Measurements from ENCODE around the gene TNPO3.
"Not testable (repeated sequence)": the region's sequence is repeated elsewhere in the genome, so short reads cannot be mapped to it uniquely, and the experiment has no call there.

The TNPO3 gene

GRCh38 chr7:128959296-128959695 lies 95.6 kb downstream of the TNPO3 start:
- no peak for DNase-seq (ENCODE audit: low spot score)

GRCh38 chr7:128955981-128956380 lies 98.9 kb downstream of the TNPO3 start:
- no peak for DNase-seq (ENCODE audit: low spot score)

GRCh38 chr7:128954830-128955802 lies 99.8 kb downstream of the TNPO3 start:
- peak; percentile 77 for DNase-seq (ENCODE audit: low spot score)

- no peak for DNase-seq (ENCODE audit: low spot score)
Measured at GRCh38 chr7:128954150-128954549, 100.8 kb downstream of the TNPO3 start.

- no peak for DNase-seq (ENCODE audit: low spot score)
Measured at GRCh38 chr7:128951296-128951695, 103.6 kb downstream of the TNPO3 start.

- DNase-seq (ENCODE audit: low spot score): no peak
Measured at GRCh38 chr7:128948976-128949760, 105.7 kb downstream of the TNPO3 start.

- DNase-seq (ENCODE audit: low spot score): no peak
Measured at GRCh38 chr7:128948312-128948973, 106.5 kb downstream of the TNPO3 start.

GRCh38 chr7:128947854-128948253 lies 107.1 kb downstream of the TNPO3 start:
- DNase-seq (ENCODE audit: low spot score): no peak

- DNase-seq (ENCODE audit: low spot score): no peak
Measured at GRCh38 chr7:128946936-128947830, 107.7 kb downstream of the TNPO3 start.

GRCh38 chr7:128945668-128946366 lies 109.1 kb downstream of the TNPO3 start:
- DNase-seq (ENCODE audit: low spot score): no peak

GRCh38 chr7:128944487-128945236 lies 110.2 kb downstream of the TNPO3 start:
- DNase-seq (ENCODE audit: low spot score): no peak

GRCh38 chr7:128943251-128943650 lies 111.7 kb downstream of the TNPO3 start:
- not testable (repeated sequence) for DNase-seq (ENCODE audit: low spot score)

- no peak for DNase-seq (ENCODE audit: low spot score)
Measured at GRCh38 chr7:128941946-128942526, 112.9 kb downstream of the TNPO3 start.

GRCh38 chr7:128941323-128941890 lies 113.5 kb downstream of the TNPO3 start:
- no peak for DNase-seq (ENCODE audit: low spot score)

- no peak for DNase-seq (ENCODE audit: low spot score)
Measured at GRCh38 chr7:128940494-128941322, 114.2 kb downstream of the TNPO3 start.

- no peak for DNase-seq (ENCODE audit: low spot score)
Measured at GRCh38 chr7:128939861-128940410, 115.0 kb downstream of the TNPO3 start.

GRCh38 chr7:128939075-128939860 lies 115.6 kb downstream of the TNPO3 start:
- DNase-seq (ENCODE audit: low spot score): no peak

All from AG08396 (cell line).